ENCODE results near the gene NACAD.

DNA sequence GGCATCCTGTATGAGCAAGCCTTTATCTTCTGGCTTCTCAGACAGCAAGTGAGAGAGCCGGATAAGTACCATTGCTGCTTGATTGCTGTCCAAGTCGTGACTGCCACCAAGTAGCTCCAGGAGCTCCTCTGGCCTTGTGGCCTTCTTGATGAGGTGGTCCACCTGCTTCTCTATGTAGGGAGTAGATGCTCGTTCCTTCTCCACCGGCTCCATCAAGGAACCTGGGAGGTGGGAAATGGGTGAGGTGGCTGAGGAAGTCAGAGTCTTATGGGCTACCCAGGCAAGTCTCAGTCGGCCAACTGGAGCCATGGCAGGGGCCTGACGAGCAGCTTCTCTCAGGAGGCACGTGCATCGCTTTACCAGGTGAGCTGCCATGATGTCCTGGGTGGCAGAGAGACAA, 20.1 kb upstream of the NACAD start:
- TF ChIP-seq, protein P1, sequence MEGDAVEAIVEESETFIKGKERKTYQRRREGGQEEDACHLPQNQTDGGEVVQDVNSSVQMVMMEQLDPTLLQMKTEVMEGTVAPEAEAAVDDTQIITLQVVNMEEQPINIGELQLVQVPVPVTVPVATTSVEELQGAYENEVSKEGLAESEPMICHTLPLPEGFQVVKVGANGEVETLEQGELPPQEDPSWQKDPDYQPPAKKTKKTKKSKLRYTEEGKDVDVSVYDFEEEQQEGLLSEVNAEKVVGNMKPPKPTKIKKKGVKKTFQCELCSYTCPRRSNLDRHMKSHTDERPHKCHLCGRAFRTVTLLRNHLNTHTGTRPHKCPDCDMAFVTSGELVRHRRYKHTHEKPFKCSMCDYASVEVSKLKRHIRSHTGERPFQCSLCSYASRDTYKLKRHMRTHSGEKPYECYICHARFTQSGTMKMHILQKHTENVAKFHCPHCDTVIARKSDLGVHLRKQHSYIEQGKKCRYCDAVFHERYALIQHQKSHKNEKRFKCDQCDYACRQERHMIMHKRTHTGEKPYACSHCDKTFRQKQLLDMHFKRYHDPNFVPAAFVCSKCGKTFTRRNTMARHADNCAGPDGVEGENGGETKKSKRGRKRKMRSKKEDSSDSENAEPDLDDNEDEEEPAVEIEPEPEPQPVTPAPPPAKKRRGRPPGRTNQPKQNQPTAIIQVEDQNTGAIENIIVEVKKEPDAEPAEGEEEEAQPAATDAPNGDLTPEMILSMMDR (IDR thresholded peaks at IDR 0.05; ENCODE audit: low read length) = no peak
- no peak for TF ChIP-seq EZH2 (IDR thresholded peaks at IDR 0.05; ENCODE audit: borderline replicate concordance, low read length)

All from OCI-LY1 (cell line).